Measurements from ENCODE around the gene ERICH2.
"Not testable (repeated sequence)": the region's sequence is repeated elsewhere in the genome, so short reads cannot be mapped to it uniquely, and the experiment has no call there.

Gene ERICH2

GRCh38 chr2:170770008-170770605 is at the start of gene ERICH2:
Gene ERICH2, plus strand, starts transcription at chr2:170770378. Its CDS starts 304 bp downstream, at chr2:170770682.
- DNase-seq (ENCODE audit: low spot score), result peak; percentile 76

- no peak for DNase-seq (ENCODE audit: low spot score)
Observed at GRCh38 chr2:170721678-170722077, 48.5 kb upstream of the ERICH2 start.

- no peak for DNase-seq (ENCODE audit: low spot score)
Observed at GRCh38 chr2:170722301-170722700, 47.9 kb upstream of the ERICH2 start.

GRCh38 chr2:170723446-170723958 is 46.7 kb upstream of the ERICH2 start:
- DNase-seq (ENCODE audit: low spot score), result no peak

GRCh38 chr2:170733798-170734600 is 36.2 kb upstream of the ERICH2 start:
- DNase-seq (ENCODE audit: low spot score), result no peak

GRCh38 chr2:170734601-170735000 is 35.6 kb upstream of the ERICH2 start:
- not testable (repeated sequence) for DNase-seq (ENCODE audit: low spot score)

- DNase-seq (ENCODE audit: low spot score), result no peak
Observed at GRCh38 chr2:170736628-170737027, 33.5 kb upstream of the ERICH2 start.

GRCh38 chr2:170737406-170737805 is 32.8 kb upstream of the ERICH2 start:
- DNase-seq (ENCODE audit: low spot score), result no peak

GRCh38 chr2:170737821-170738220 is 32.4 kb upstream of the ERICH2 start:
- no peak for DNase-seq (ENCODE audit: low spot score)

- DNase-seq (ENCODE audit: low spot score), result peak; percentile 42
Observed at GRCh38 chr2:170739048-170739447, 31.1 kb upstream of the ERICH2 start.

GRCh38 chr2:170739507-170740046 is 30.6 kb upstream of the ERICH2 start:
- no peak for DNase-seq (ENCODE audit: low spot score)

GRCh38 chr2:170740660-170741059 is 29.5 kb upstream of the ERICH2 start:
- DNase-seq (ENCODE audit: low spot score), result no peak

- no peak for DNase-seq (ENCODE audit: low spot score)
Observed at GRCh38 chr2:170742000-170742399, 28.2 kb upstream of the ERICH2 start.

GRCh38 chr2:170742896-170743529 is 27.2 kb upstream of the ERICH2 start:
- DNase-seq (ENCODE audit: low spot score), result no peak

- no peak for DNase-seq (ENCODE audit: low spot score)
Observed at GRCh38 chr2:170743530-170744239, 26.5 kb upstream of the ERICH2 start.

- no peak for DNase-seq (ENCODE audit: low spot score)
Observed at GRCh38 chr2:170744248-170745002, 25.8 kb upstream of the ERICH2 start.

- DNase-seq (ENCODE audit: low spot score), result no peak
Observed at GRCh38 chr2:170745305-170745704, 24.9 kb upstream of the ERICH2 start.

GRCh38 chr2:170747921-170748320 is 22.3 kb upstream of the ERICH2 start:
- peak; percentile 51 for DNase-seq (ENCODE audit: low spot score)

GRCh38 chr2:170751555-170751954 is 18.6 kb upstream of the ERICH2 start:
- not testable (repeated sequence) for DNase-seq (ENCODE audit: low spot score)

- DNase-seq (ENCODE audit: low spot score), result no peak
Observed at GRCh38 chr2:170761572-170761971, 8.6 kb upstream of the ERICH2 start.

GRCh38 chr2:170762760-170763159 is 7.4 kb upstream of the ERICH2 start:
- no peak for DNase-seq (ENCODE audit: low spot score)

All from SW480 (cell line).